HTR-8/SVneo (cell line): ENCODE results near the gene SLAIN2.
A peak's percentile ranks its signal among the peaks of the same experiment; 100 is the strongest.

ENCODE experiments used
- DNase-seq: peaks from one replicate; pipeline ENCODE4 v3.0.0; 2011; ENCODE audit warnings: low spot score, mixed read lengths; ENCODE audit not compliant: insufficient read length
- FAIRE-seq: peaks from 2 replicates; lab custom pipeline; 2011; peaks lifted over from hg19 to GRCh38; lab: Jason Lieb, UNC

The SLAIN2 gene

GRCh38 chr4:48332661-48333060 lies 8.7 kb upstream of the SLAIN2 start:
- FAIRE-seq = no peak
- no peak for DNase-seq

GRCh38 chr4:48333587-48333986 lies 7.7 kb upstream of the SLAIN2 start:
- FAIRE-seq (no peak), DNase-seq (no peak)

GRCh38 chr4:48334236-48334635 lies 7.1 kb upstream of the SLAIN2 start:
- FAIRE-seq = no peak

GRCh38 chr4:48334900-48335384 lies 6.4 kb upstream of the SLAIN2 start:
- FAIRE-seq (no peak), DNase-seq (no peak)

More at GRCh38 chr4:48334236-48334635, 7.1 kb upstream of the SLAIN2 start:
- DNase-seq = no peak

GRCh38 chr4:48336146-48336870 lies 5.0 kb upstream of the SLAIN2 start:
- DNase-seq (no peak), FAIRE-seq (no peak)

- DNase-seq (no peak), FAIRE-seq (no peak)
Measured at GRCh38 chr4:48337731-48338130, 3.6 kb upstream of the SLAIN2 start.

GRCh38 chr4:48339642-48340041 lies 1.7 kb upstream of the SLAIN2 start:
- DNase-seq (no peak), FAIRE-seq (no peak)

- DNase-seq (no peak), FAIRE-seq (no peak)
Measured at GRCh38 chr4:48340276-48340964, 909 bp upstream of the SLAIN2 start.

- DNase-seq (no peak), FAIRE-seq (no peak)
Measured at GRCh38 chr4:48341776-48342605, 662 bp downstream of the SLAIN2 start.

- no peak for FAIRE-seq
- DNase-seq = no peak
Measured at GRCh38 chr4:48342606-48342880, 1.2 kb downstream of the SLAIN2 start.

- DNase-seq (no peak), FAIRE-seq (no peak)
Measured at GRCh38 chr4:48343035-48343434, 1.7 kb downstream of the SLAIN2 start.

GRCh38 chr4:48343551-48343950 lies 2.2 kb downstream of the SLAIN2 start:
- DNase-seq (no peak), FAIRE-seq (no peak)

- DNase-seq (no peak), FAIRE-seq (no peak)
Measured at GRCh38 chr4:48345542-48345941, 4.2 kb downstream of the SLAIN2 start.

- FAIRE-seq = no peak
- no peak for DNase-seq
Measured at GRCh38 chr4:48346594-48346993, 5.3 kb downstream of the SLAIN2 start.

GRCh38 chr4:48347282-48347921 lies 6.1 kb downstream of the SLAIN2 start:
- no peak for FAIRE-seq
- no peak for DNase-seq

GRCh38 chr4:48350871-48351270 lies 9.5 kb downstream of the SLAIN2 start:
- DNase-seq = no peak
- no peak for FAIRE-seq

GRCh38 chr4:48352793-48353192 lies 11.5 kb downstream of the SLAIN2 start:
- FAIRE-seq (no peak), DNase-seq (no peak)

GRCh38 chr4:48356355-48356754 lies 15.0 kb downstream of the SLAIN2 start:
- FAIRE-seq = peak; percentile 66
- no peak for DNase-seq

GRCh38 chr4:48360285-48361011 lies 19.1 kb downstream of the SLAIN2 start:
- DNase-seq (peak; percentile 63), FAIRE-seq (peak; percentile 16)

- FAIRE-seq (no peak), DNase-seq (no peak)
Measured at GRCh38 chr4:48361012-48361400, 19.7 kb downstream of the SLAIN2 start.
